Measurements from ENCODE around the gene CSK. TPM values are rescaled to one million over a fixed set of nuclear protein-coding genes. Genes with fewer than 3 reads are reported as not detected.
"Not testable (repeated sequence)": the region's sequence is repeated elsewhere in the genome, so short reads cannot be mapped to it uniquely, and the experiment has no call there.

The CSK gene
- polyA plus RNA-seq, 12 donors = 21.4 to 51.9 (median 31.0) TPM; not detected in 1

DNA sequence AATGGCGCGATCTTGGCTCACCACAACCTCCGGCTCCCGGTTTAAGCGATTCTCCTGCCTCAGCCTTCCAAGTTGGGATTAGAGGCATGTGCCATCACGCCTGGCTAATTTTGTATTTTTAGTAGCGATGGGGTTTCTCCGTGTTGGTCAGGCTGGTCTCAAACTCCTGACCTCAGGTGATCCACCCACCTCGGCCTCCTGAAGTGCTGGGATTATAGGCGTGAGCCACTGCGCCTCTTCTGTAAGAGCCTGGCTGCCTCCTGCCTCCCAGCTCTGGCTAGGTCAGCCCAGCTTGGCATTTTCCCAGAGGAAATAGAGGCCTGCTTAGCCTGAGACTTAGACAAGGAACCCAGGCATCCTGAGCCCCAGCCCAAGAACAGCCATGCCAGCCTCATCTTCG is 4.2 kb downstream of the CSK start:
- DNase-seq = not testable (repeated sequence)

DNA sequence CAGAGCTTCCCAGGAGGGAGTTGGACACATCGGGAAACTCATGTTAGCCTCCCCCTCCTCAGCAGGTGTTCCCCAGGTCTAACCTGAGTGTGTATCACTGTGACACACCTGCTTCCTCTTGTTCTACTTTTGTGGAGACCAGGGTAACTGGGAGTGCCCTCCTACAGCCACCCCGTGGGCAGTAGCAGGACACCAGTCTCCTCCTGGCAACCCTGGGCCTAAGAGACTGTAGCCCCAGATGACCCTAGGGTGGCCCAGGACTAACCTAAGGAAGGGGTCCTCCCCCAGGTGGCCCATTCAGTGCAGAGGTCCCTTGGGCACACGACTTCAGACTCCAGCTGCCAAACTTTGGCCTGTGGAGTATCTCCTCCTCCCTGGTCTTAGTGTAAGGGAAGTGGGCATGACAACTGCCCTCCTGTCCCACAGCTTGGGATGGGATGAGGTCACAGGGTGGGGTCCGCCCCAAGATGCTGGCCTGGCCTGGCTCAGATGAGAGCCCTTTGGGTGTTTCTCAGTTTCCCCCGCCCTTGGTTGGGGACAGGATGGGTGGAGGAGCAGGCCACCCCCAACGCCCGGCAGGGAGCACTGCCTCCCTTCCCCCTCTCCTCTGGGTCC is 4.8 kb downstream of the CSK start:
- DNase-seq = no peak

GRCh38 chr15:74787251-74788041 is 5.6 kb downstream of the CSK start:
- DNase-seq = no peak

DNA sequence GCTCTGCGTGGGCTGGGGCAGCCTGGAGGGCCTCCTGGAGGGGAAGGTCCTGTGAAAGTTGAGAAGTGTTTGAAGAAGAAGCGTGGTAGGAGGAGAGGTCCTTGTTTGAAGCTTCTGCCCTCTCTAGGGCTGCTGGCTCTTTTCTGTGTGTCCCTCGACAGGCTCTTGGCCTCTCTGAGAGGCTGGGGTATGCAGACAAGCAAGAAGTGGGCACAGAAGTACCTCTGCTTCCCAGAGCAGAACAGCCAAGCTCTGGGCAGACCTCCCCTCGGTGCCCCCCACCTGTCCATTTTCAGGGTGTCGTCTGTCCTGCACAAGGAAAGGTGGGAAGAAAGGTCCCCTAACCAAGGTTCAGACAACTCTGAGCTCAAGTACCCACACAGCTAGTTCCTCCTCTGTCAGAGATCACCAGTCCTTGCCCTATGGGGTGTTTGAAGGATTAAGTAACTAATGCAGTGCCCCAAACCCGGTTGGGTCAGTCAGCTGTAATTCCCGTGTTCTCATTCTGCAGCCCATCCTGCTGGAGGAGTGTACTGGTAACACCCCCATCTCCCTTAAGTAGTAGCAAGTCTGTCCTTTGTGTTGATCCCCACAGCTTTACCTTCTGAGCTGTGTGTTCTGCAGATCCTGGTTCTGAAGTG is 6.3 kb downstream of the CSK start:
- no peak for DNase-seq

DNA sequence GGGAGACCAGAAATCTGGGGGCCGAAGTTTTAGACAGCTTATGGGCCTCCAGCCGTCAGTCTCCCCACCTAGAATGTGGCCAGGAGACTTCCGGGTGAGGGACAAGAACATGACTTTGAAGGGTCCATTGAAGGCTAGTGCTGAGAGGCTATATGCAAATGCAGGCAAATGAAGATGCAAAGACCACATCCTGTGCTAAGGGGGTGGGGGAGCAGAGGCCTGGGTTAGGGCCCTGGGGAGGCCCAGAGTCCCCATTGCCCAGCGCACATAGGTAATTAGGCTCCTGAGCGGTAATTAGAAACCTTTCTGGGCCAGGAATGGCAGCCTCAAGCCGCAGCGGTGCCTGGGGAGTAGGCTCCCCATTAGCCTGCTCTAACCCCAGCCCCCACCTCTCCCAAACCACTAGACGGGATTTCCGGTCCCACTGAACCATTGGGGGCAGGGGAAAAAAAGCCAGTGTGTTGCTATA is 6.8 kb downstream of the CSK start:
- no peak for DNase-seq

GRCh38 chr15:74789171-74789631 is 7.3 kb downstream of the CSK start:
- DNase-seq = no peak

DNA sequence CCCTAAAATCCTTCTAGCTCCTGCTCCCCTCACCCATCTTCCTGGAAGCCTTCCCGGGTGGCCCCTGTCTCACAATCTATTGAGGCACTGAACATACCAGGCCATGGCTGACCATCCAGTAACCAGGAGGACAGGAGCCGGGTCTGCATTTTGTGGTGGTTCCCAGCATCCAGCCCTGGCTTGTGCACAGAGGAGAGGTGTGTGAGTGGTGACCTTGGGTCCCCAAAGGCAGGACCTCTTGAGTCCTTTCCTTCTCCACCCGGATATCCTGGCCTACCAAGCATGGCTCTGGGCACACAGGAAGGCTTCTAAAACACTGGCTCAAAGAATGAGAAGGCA is 7.8 kb downstream of the CSK start:
- no peak for DNase-seq

GRCh38 chr15:74790080-74790916 is 8.4 kb downstream of the CSK start:
- peak; percentile 57 for DNase-seq

DNA sequence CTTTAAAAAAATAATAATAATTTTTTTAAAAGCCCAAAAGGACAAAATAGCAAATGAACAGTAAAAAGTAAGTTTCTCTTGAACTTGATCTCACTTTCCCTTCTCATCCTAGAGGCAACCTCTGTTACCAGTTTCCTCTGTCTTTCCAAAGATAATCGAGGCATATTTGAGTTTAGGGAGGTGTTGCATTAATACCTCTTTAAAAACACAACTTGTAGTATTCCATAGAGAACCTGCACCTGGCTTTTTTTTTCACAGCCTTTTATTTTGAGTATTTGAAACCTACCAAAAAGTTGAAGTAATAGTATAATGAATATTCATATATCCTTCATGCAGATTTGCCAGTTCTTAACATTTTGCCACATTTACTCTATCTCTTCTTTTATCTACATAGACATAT is 9.1 kb downstream of the CSK start:
- DNase-seq = no peak

DNA sequence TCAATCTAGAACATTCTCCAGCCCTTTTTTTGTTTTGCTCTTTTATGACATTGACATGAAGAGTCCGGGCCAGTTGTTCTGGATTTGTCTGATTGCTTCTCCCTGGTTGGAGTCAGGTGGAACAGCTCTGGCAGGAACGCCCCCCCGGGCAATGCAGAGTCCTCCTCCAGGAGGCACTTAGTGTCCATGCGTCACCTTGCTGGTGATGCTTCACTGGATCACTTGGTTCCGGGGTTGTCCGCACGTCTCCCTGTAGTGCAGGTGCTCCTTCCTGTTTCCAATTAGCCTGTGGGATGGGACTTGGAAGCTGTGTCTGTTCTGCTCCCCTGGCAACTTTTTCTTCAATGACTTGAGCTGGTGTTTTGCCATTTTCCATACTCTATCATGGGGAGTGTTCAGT is 9.8 kb downstream of the CSK start:
- no peak for DNase-seq

DNA sequence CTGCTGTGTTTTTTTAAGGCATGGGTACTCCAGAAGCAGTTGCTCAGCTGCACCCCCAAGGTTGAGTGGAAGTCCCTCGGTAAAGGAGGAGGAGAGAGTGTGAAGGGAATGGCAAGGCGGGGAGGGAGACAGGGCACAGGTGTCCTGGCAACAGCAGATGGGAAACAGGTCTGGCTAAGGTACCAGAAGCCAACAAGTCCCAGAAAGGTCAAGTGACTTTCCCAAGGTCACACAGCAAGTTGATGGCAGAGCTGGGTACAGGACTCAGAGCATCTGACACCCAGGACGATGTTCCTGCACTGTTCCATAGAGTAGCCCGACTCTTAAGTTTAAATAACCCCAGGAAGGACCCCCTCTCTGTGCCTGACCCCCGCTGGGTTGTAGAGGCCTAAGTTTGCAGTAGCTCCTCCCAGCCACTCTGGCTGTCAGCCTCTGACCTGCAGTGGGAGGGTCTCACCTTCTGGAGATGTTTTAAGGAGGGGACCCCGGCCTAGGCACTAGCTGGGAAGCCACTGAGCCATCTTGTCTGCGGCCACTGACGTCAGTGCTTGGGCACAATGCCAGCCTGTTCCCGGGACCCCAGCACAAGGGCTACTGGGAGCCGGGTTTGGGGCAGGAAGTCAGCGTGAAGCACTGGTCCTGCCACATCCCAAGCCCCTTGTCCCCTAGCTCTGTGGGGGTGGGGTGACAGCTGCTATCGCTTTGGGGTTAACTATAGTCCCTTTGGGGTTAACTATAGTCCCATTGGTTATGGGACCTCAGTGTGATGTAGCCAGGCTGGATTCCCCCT is 10.5 kb downstream of the CSK start:
- DNase-seq = no peak

DNA sequence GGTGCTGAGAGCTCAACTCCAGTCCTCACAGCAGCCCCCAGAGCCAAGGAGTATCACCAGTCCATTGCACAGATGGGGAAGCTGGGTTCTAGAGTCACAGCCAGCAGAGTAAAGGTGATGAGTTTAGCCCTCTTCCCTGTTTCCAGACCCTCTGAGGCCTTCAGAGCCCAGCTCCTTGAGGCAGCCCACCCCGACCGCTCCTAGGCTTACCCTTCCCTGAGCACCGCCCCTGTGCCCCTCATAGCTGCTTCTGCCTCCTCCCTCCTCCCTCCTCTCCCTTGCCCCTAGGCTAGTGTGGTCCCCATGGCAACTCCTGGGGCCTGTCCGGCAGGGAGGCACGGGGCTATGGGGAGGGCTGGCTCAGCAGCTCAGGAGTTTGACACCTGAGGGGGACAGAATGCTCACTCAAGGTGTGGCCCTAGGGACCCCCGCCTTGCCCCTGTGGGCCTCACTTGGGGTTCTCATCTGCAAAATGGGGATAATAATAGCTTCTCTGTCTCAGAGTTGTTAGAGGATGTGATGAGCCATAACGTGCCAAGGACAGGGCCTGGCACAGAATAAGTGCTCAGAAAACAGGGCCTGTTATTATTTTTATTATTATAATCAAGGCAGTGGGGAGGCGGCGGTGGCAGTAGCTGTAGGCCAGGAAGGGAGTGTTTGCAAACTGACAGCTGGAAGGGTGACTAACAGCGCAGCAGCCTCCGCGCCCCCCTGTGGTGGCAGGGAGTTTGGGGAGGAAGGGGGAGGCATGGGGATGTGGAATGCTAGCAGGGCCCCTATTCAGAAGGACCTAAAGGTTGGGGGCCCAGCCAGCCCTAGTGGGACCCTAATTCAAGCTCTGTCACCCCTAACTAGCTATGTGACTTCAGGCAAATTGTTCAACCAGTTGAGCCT is 11.5 kb downstream of the CSK start:
- no peak for DNase-seq

DNA sequence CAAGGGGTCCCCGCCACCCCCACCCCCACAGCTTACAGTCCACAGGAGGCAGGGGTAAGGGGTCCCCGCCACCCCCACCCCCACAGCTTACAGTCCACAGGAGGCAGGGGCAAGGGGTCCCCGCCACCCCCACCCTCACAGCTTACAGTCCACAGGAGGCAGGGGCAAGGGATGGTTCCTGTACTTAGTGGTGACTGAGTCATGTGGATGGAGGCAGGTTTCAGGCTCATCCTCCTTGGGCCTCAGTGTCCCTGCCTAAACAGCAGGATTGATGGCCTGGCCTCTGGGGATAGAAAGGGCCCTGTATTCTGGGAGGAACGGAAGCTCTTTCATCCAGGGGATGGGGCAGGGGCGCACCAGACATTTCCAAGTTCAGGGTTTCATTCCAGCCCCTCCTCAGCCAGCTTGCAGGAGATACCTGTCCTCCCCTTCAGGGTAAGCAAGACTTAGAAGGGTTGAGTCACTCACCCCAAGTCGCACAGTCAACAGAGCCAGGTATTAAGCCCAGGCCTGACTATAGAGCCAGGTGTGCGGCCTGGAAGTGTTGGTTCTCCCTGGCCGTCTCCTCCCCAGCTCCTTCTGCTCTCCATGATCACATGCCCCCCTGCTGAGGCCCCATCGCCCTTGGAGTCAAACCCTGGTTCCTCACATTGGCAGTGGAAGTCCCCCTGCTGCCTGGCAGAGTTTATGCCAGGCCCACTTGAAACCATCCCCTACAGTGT is 12.5 kb downstream of the CSK start:
- DNase-seq = no peak

DNA sequence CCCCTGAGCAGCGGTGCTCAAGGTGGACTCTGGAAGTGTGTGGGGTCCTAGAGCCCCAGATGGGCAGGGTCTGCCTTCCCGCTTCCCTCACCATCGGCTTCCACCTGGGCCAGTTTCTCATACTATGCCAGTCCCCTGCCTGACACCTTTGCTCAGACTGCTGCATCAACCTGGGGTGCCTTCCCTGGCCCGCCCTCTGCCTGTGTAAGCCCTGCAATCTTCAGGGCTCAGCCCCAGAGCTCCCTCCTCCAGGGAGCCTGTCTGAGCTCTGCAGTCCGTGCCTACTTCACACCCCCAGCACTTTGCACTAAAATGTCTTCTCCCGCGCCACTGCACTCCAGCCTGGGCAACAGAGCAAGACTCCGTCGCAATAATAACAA is 13.1 kb downstream of the CSK start:
- DNase-seq = no peak

- no peak for DNase-seq
Measured at GRCh38 chr15:74795966-74796625, 14.2 kb downstream of the CSK start.

DNA sequence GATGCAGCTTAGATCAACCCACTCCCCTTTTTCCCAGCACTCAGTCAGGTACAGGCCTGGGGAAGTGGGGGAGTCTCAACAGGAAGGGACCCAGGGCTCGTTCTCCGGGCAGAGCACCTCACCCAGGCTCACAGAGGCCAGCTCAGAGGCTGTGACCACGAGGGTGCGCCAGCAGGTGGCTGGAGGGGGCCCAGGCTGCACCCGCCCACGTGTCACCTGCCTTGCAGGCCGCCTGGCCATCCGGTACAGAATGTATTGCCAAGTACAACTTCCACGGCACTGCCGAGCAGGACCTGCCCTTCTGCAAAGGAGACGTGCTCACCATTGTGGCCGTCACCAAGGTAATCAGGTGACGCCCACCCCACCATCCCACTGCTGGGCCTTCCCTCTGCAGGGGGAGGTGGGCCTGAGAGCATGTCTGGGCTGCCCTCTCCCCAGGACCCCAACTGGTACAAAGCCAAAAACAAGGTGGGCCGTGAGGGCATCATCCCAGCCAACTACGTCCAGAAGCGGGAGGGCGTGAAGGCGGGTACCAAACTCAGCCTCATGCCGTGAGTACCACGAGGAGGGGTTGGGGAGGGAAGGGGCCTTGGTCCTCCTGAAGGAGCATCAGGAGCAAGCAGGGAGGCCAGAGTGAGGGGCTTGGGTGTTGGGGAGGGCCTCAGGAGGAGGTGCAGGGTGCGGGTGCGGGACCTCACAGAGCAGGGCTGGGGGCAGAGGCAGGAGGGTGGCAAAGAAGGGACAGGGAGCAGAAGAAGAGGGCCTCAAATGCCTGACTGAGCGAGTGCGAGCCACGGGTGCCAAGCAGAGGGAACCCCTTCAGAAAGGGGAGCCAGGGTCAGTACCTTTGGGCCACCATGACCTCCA is 16.7 kb downstream of the CSK start:
- DNase-seq = no peak

DNA sequence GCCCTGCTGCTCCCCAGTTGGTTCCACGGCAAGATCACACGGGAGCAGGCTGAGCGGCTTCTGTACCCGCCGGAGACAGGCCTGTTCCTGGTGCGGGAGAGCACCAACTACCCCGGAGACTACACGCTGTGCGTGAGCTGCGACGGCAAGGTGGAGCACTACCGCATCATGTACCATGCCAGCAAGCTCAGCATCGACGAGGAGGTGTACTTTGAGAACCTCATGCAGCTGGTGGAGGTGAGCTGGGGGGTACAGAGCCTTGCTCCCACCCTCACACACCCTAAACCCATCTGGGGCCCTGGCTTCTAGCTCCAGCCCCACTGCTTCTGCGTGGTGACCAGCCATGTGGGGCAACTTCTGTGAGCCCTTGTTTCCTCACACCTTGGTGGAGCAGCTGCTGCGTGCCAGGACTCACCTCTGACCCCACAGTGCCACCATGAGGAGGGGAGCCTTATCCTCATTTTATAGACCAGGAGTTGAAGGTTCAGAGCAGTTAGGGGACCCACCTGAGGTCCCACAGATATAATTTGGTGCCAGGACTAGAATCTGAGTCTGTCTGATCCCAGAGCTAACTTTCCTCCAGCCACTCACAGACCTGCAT is 17.5 kb downstream of the CSK start:
- DNase-seq = no peak
